IMR-90 (cell line): ENCODE data around the gene HAO2. TPM values are rescaled to one million over a fixed set of nuclear protein-coding genes. Genes with fewer than 3 reads are reported as not detected.
"Not testable (repeated sequence)": the region's sequence is repeated elsewhere in the genome, so short reads cannot be mapped to it uniquely, and the experiment has no call there.

Experiments used
- ATAC-seq: fragments of 200-7000 bp; cut with Tn5 transposase; 2 replicates; pipeline ENCODE4 v1.9.1; 2020; ENCODE audit warnings: low read depth, mild to moderate bottlenecking, moderate library complexity
- BruUV-seq: library from RNA; stranded (reverse); fragments of 400-500 nt; replicated peaks from 2 replicates; lab custom pipeline; 2021; lab: Mats Ljungman, UMichigan
- CTCF ChIA-PET: fragments of 300-600 bp; formaldehyde crosslinking; extraction: SDS; loops from one replicate; lab custom pipeline; 2021; ENCODE audit warnings: antibody characterized with exemption; lab: Yijun Ruan, JAX
- POLR2A ChIA-PET: fragments of 300-600 bp; sonication (Branson Sonifier 250); formaldehyde crosslinking; loops from one replicate; lab custom pipeline; 2022; ENCODE audit warnings: antibody characterized with exemption; ENCODE audit not compliant: unreplicated experiment; lab: Charles Lee
- DNase-seq: peaks from one replicate; pipeline ENCODE4 v3.0.0; 2013
- H2AFZ ChIP-seq: replicated peaks from 2 replicates; pipeline ENCODE3; 2013; ENCODE audit warnings: low read length, mild to moderate bottlenecking; ENCODE audit not compliant: poor library complexity
- H2AK5ac ChIP-seq: 2 replicates; pipeline ENCODE4 v1.6.1; 2013; ENCODE audit warnings: low read depth, low read length, inconsistent platforms
- H2AK9ac ChIP-seq: replicated peaks from 2 replicates; pipeline ENCODE3; 2013; ENCODE audit warnings: mild to moderate bottlenecking, low read depth, low read length, moderate library complexity; ENCODE audit not compliant: poor library complexity
- H2BK120ac ChIP-seq: 2 replicates; pipeline ENCODE4 v1.6.1; 2013; ENCODE audit warnings: low read depth, low read length, inconsistent platforms
- H2BK15ac ChIP-seq: 3 replicates; pipeline ENCODE4 v1.6.1; 2013; ENCODE audit warnings: low read depth, low read length, inconsistent platforms
- H2BK20ac ChIP-seq: 2 replicates; pipeline ENCODE4 v1.6.1; 2013; ENCODE audit warnings: low read depth, mild to moderate bottlenecking, inconsistent platforms, low read length, moderate library complexity
- H2BK5ac ChIP-seq: 2 replicates; pipeline ENCODE4 v1.6.1; 2013; ENCODE audit warnings: mild to moderate bottlenecking, low read depth, low read length, inconsistent platforms; ENCODE audit not compliant: poor library complexity, severe bottlenecking
- H3K14ac ChIP-seq: replicated peaks from 2 replicates; pipeline ENCODE4 v1.6.1; 2013; ENCODE audit warnings: low read depth, low read length, inconsistent platforms
- H3K18ac ChIP-seq: 2 replicates; pipeline ENCODE4 v1.6.1; 2013; ENCODE audit warnings: low read depth, low read length, control low read depth
- H3K23ac ChIP-seq: 2 replicates; pipeline ENCODE4 v1.6.1; 2013; ENCODE audit warnings: low read depth, low read length, inconsistent platforms
- H3K27ac ChIP-seq: 2 replicates; pipeline ENCODE4 v1.5.1; 2013; ENCODE audit warnings: mild to moderate bottlenecking, control low read depth, low read length; ENCODE audit not compliant: insufficient read depth
- H3K27me3 ChIP-seq: 2 replicates; pipeline ENCODE4 v1.6.1; 2013; ENCODE audit warnings: low read length; ENCODE audit not compliant: control insufficient read depth, insufficient read depth
- H3K36me3 ChIP-seq: 2 replicates; pipeline ENCODE4 v1.6.1; 2013; ENCODE audit warnings: low read length, mixed read lengths; ENCODE audit not compliant: control insufficient read depth, insufficient read depth
- H3K4ac ChIP-seq: 2 replicates; pipeline ENCODE4 v1.6.1; 2013; ENCODE audit warnings: low read depth, low read length, inconsistent platforms
- H3K4me1 ChIP-seq: 2 replicates; pipeline ENCODE4 v1.6.1; 2013; ENCODE audit warnings: low read length, mixed read lengths; ENCODE audit not compliant: control insufficient read depth, insufficient read depth
- H3K4me2 ChIP-seq: 2 replicates; pipeline ENCODE4 v1.6.1; 2013; ENCODE audit warnings: low read depth, mild to moderate bottlenecking, control low read depth, low read length, moderate library complexity
- H3K4me3 ChIP-seq: 2 replicates; pipeline ENCODE4 v1.5.1; 2013; ENCODE audit warnings: low read depth, mild to moderate bottlenecking, control low read depth, low read length, moderate library complexity; ENCODE audit not compliant: insufficient read depth
- H3K56ac ChIP-seq: 2 replicates; pipeline ENCODE4 v1.6.1; 2013; ENCODE audit warnings: low read length, inconsistent platforms; ENCODE audit not compliant: insufficient read depth; ENCODE audit errors: extremely low read depth
- H3K79me1 ChIP-seq, 2 experiments: 2 replicates each; pipeline ENCODE4 v1.6.1; 2013; ENCODE audit warnings: low read length in 2 of 2, inconsistent platforms in 1 of 2, low read depth in 1 of 2
- H3K9ac ChIP-seq: 2 replicates; pipeline ENCODE4 v1.6.1; 2013; ENCODE audit warnings: low read depth, low read length, control low read depth
- H3K9me1 ChIP-seq: 2 replicates; pipeline ENCODE4 v1.6.1; 2013; ENCODE audit warnings: low read length, inconsistent platforms; ENCODE audit not compliant: insufficient read depth
- H3K9me3 ChIP-seq: 2 replicates; pipeline ENCODE4 v1.6.1; 2013; ENCODE audit warnings: low read length; ENCODE audit not compliant: control insufficient read depth, insufficient read depth
- H4K20me1 ChIP-seq: 2 replicates; pipeline ENCODE4 v1.6.1; 2013; ENCODE audit warnings: low read length, inconsistent platforms; ENCODE audit not compliant: insufficient read depth
- H4K5ac ChIP-seq: 2 replicates; pipeline ENCODE4 v1.6.1; 2013; ENCODE audit warnings: mild to moderate bottlenecking, low read depth, low read length, control low read depth
- H4K8ac ChIP-seq, 2 experiments: 2 replicates each; pipeline ENCODE4 v1.6.1; 2013; ENCODE audit warnings: low read depth in 2 of 2, low read length in 2 of 2, control low read depth in 1 of 2, inconsistent platforms in 1 of 2
- H4K91ac ChIP-seq: 2 replicates; pipeline ENCODE4 v1.6.1; 2013; ENCODE audit warnings: low read depth, low read length, inconsistent platforms; ENCODE audit not compliant: insufficient read depth
- WGBS, 2 experiments: methylation state at CpG; one replicate each; pipeline versions ENCODE4 v1.1.5 to v1.1.7; 2013; ENCODE audit warnings: missing lambda C conversion rate in 2 of 2; ENCODE audit not compliant: insufficient read length in 1 of 2; ENCODE audit errors: extremely low coverage in 2 of 2; 5-methylcytosine and 5-hydroxymethylcytosine counted together
- dilution Hi-C: fragments of 300-500 bp; cut with HindIII; formaldehyde crosslinking; loops from one replicate; pipeline ENCODE4 v1.14.3; 2018; ENCODE audit warnings: low sequenced_read_pairs; ENCODE audit not compliant: unreplicated experiment
- in situ Hi-C: fragments of 300-500 bp; cut with MboI; formaldehyde crosslinking; loops from 3 replicates; pipeline ENCODE4 v1.14.3; 2019; ENCODE audit warnings: low sequenced_read_pairs, inconsistent platforms, mixed read lengths
- intact Hi-C: fragments of 100-400 bp; cut with micrococcal nuclease; formaldehyde crosslinking; loops from 2 replicates; pipeline ENCODE4 v1.10.0; 2022
- polyA plus RNA-seq, 3 experiments: library from polyadenylated mRNA; depleted of rRNA; stranded (reverse); fragments of >200 nt; gene quantifications; 2 replicates each; pipeline ENCODE4 v1.2.3, GENCODE V29; 2012; ENCODE audit warnings: low replicate concordance in 1 of 3
- total RNA-seq: library from RNA; depleted of rRNA; stranded (reverse); fragments of >200 nt; gene quantifications from 2 replicates; pipeline ENCODE4 v1.2.3, GENCODE V29; 2012

The HAO2 gene
- total and polyA plus RNA-seq, 2 of the 4 experiments (the other 2 are of a cell fraction) = not detected

- H3K56ac ChIP-seq, H3K36me3 ChIP-seq, BruUV-seq, H3K23ac ChIP-seq, H4K20me1 ChIP-seq, DNase-seq, H2BK15ac ChIP-seq, H3K27me3 ChIP-seq, CTCF ChIA-PET, H3K14ac ChIP-seq, H3K9ac ChIP-seq, H2BK5ac ChIP-seq, H3K4me1 ChIP-seq, dilution Hi-C loops, H3K4me2 ChIP-seq, H3K4ac ChIP-seq, intact Hi-C loops, H2AK9ac ChIP-seq, H3K79me1 ChIP-seq, ATAC-seq, H3K9me1 ChIP-seq, H4K5ac ChIP-seq, H3K4me3 ChIP-seq, H2AFZ ChIP-seq, H2BK20ac ChIP-seq, H3K27ac ChIP-seq, H2AK5ac ChIP-seq, H4K8ac ChIP-seq, H4K91ac ChIP-seq, H3K18ac ChIP-seq, H2BK120ac ChIP-seq, in situ Hi-C loops, H3K9me3 ChIP-seq: not testable (repeated sequence)
- WGBS, 2 experiments = no CpG with 5 or more reads among the region's 16 CpGs
- POLR2A ChIA-PET = interaction anchor here (0.7 kb wide), 1 partner anchor 518 kb away, joined by 5 read pairs; no protein-coding TSS in a partner anchor
Observed at GRCh38 chr1:119333897-119334250, 34.7 kb upstream of the HAO2 start.
